NCI-H510A (cell line): Measurements from ENCODE around the gene TPM3.
"Not testable (repeated sequence)": the region's sequence is repeated elsewhere in the genome, so short reads cannot be mapped to it uniquely, and the experiment has no call there.

Source experiments
- DNase-seq: peaks from one replicate; lab custom pipeline; 2025; lab: John Stamatoyannopoulos, UW

TPM3 gene

GRCh38 chr1:154205778-154206177, 13.9 kb upstream of the TPM3 start:
- DNase-seq: not testable (repeated sequence)

GRCh38 chr1:154199563-154199879, 7.6 kb upstream of the TPM3 start:
- no peak for DNase-seq

GRCh38 chr1:154198756-154199562, 7.1 kb upstream of the TPM3 start:
- DNase-seq: peak; percentile 21

GRCh38 chr1:154193821-154194220, 1.9 kb upstream of the TPM3 start:
- peak; percentile 87 for DNase-seq

GRCh38 chr1:154192476-154192875, 576 bp upstream of the TPM3 start:
- DNase-seq: no peak

- DNase-seq: no peak
Measured at GRCh38 chr1:154190550-154190949, 1.4 kb downstream of the TPM3 start.

GRCh38 chr1:154186852-154187501, 4.9 kb downstream of the TPM3 start:
- no peak for DNase-seq

- peak; percentile 64 for DNase-seq
Measured at GRCh38 chr1:154186177-154186576, 5.7 kb downstream of the TPM3 start.

GRCh38 chr1:154183046-154183915, 8.6 kb downstream of the TPM3 start:
- DNase-seq: peak; percentile 97

GRCh38 chr1:154182344-154183045, 9.4 kb downstream of the TPM3 start:
- peak; percentile 9 for DNase-seq

GRCh38 chr1:154181944-154182343, 10.0 kb downstream of the TPM3 start:
- no peak for DNase-seq

GRCh38 chr1:154179946-154180687, 11.8 kb downstream of the TPM3 start:
- DNase-seq: no peak

- no peak for DNase-seq
Measured at GRCh38 chr1:154178911-154179811, 12.7 kb downstream of the TPM3 start.

GRCh38 chr1:154178013-154178412, 13.9 kb downstream of the TPM3 start:
- DNase-seq: no peak

- DNase-seq: no peak
Measured at GRCh38 chr1:154176337-154176736, 15.6 kb downstream of the TPM3 start.

GRCh38 chr1:154174654-154175053, 17.2 kb downstream of the TPM3 start:
- DNase-seq: no peak

- DNase-seq: no peak
Measured at GRCh38 chr1:154171880-154172279, 20.0 kb downstream of the TPM3 start.

- no peak for DNase-seq
Measured at GRCh38 chr1:154171223-154171583, 20.7 kb downstream of the TPM3 start.

GRCh38 chr1:154170547-154171222, 21.2 kb downstream of the TPM3 start:
- DNase-seq: no peak

- DNase-seq: no peak
Measured at GRCh38 chr1:154167461-154167860, 24.4 kb downstream of the TPM3 start.
